Measurements from ENCODE around the gene POTEI.
"Not testable (repeated sequence)": the region's sequence is repeated elsewhere in the genome, so short reads cannot be mapped to it uniquely, and the experiment has no call there.

GRCh38 chr2:130544978-130545377 is 35.9 kb upstream of the POTEI start:
- TF ChIP-seq CTCF (conservative IDR thresholded peaks at IDR 0.05; ENCODE audit: low read length); EZH2phosphoT487 (IDR thresholded peaks at IDR 0.05; ENCODE audit: borderline replicate concordance): not testable (repeated sequence)

Measured in Loucy (cell line).